ENCODE results near the gene GAP43. TPM values are rescaled to one million over a fixed set of nuclear protein-coding genes. Genes with fewer than 3 reads are reported as not detected.
"Not testable (repeated sequence)": the region's sequence is repeated elsewhere in the genome, so short reads cannot be mapped to it uniquely, and the experiment has no call there.

The GAP43 gene
- total and polyA plus RNA-seq, 7 experiments from 2014 or later: not detected

- H3K4me3 ChIP-seq (ENCODE audit: low read length); H3K9me3 ChIP-seq (ENCODE audit: control insufficient read depth in 2 of 3, low read length in 3 of 3); H3K4me1 Mint-ChIP-seq; H3K36me3 ChIP-seq (ENCODE audit: control insufficient read depth in 2 of 3, insufficient read depth in 3 of 3, low read length in 3 of 3); H3K27ac ChIP-seq (ENCODE audit: low read depth, low read length); H3K27me3 ChIP-seq (ENCODE audit: control insufficient read depth in 2 of 2, insufficient read depth in 2 of 2, low read length in 2 of 2); DNase-seq; H3K27ac Mint-ChIP-seq; H3K4me1 ChIP-seq (ENCODE audit: control insufficient read depth in 2 of 2, insufficient read depth in 2 of 2, low read length in 2 of 2); ATAC-seq; H3K4me3 Mint-ChIP-seq; POLR2A ChIA-PET; intact Hi-C loops (cut with micrococcal nuclease); CTCF ChIA-PET: not testable (repeated sequence)
- peaks cover 0 to 10% (median 0%) of the 10 kb centered on the region in 5 donors for H3K36me3 Mint-ChIP-seq
- peaks cover 0 to 49% (median 33%) of the 10 kb centered on the region in 5 donors for H3K27me3 Mint-ChIP-seq
- peaks cover 4 to 42% (median 18%) of the 10 kb centered on the region in 11 donors for H3K9me3 Mint-ChIP-seq
These were observed 113.0 kb downstream of the GAP43 start for GRCh38 chr3:115736341-115736740.

DNA sequence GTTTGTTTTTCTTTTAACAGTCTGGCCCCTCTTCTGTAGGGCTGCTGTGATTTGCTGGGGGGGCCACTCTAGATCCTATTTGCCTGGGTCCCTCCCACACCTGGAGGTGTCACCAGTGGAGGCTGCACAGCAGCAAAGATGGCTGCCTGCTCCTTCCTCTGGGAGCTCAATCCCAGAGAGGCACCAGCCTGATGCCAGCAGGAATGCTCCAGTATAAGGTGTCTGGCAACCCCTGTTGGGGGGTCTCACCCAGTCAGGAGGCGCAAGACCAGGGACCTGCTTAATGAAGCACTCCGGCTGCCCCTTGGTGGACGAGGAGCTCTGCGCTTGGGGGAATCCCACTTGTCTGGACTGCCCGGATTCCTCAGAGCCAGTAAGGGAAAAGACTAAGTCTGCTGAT lies 118.3 kb downstream of the GAP43 start:
- intact Hi-C loops (cut with micrococcal nuclease): no loop called here
- ATAC-seq (no peak), DNase-seq (no peak)
- H3K36me3 Mint-ChIP-seq: peaks cover 0 to 10% (median 0%) of the 10 kb centered on the region in 5 donors
- Histone ChIP-seq H3K27me3 (ENCODE audit: control insufficient read depth in 2 of 2, insufficient read depth in 2 of 2, low read length in 2 of 2) (no peaks in the 10 kb centered on the region), H3K27ac (ENCODE audit: low read depth, low read length) (no peak overlapping the region), H3K4me1 (ENCODE audit: control insufficient read depth in 2 of 2, insufficient read depth in 2 of 2, low read length in 2 of 2) (no peaks in the 10 kb centered on the region), H3K9me3 (ENCODE audit: control insufficient read depth in 2 of 3, low read length in 3 of 3) (no peaks in the 10 kb centered on the region), H3K4me3 (ENCODE audit: low read length) (no peak overlapping the region), H3K36me3 (ENCODE audit: control insufficient read depth in 2 of 3, insufficient read depth in 3 of 3, low read length in 3 of 3) (no peaks in the 10 kb centered on the region)
- CTCF ChIA-PET: no interaction called here
- no peak overlapping the region for H3K4me3 Mint-ChIP-seq
- H3K4me1 Mint-ChIP-seq: no peaks in the 10 kb centered on the region
- no peak overlapping the region for H3K27ac Mint-ChIP-seq
- H3K9me3 Mint-ChIP-seq: peaks cover 2 to 38% (median 15%) of the 10 kb centered on the region in 11 donors
- peaks cover 0 to 66% (median 51%) of the 10 kb centered on the region in 5 donors for H3K27me3 Mint-ChIP-seq
- POLR2A ChIA-PET: interaction anchor here (0.6 kb wide), 1 partner anchor 48 kb away, joined by 3 read pairs; no protein-coding TSS in a partner anchor

GRCh38 chr3:115744516-115744915 lies 121.2 kb downstream of the GAP43 start:
- H3K27ac Mint-ChIP-seq; H3K9me3 ChIP-seq (ENCODE audit: control insufficient read depth in 2 of 3, low read length in 3 of 3); ATAC-seq; DNase-seq; CTCF ChIA-PET; H3K27me3 ChIP-seq (ENCODE audit: control insufficient read depth in 2 of 2, insufficient read depth in 2 of 2, low read length in 2 of 2); H3K27ac ChIP-seq (ENCODE audit: low read depth, low read length); H3K4me1 Mint-ChIP-seq; H3K4me1 ChIP-seq (ENCODE audit: control insufficient read depth in 2 of 2, insufficient read depth in 2 of 2, low read length in 2 of 2); POLR2A ChIA-PET; H3K4me3 Mint-ChIP-seq; H3K4me3 ChIP-seq (ENCODE audit: low read length); H3K36me3 ChIP-seq (ENCODE audit: control insufficient read depth in 2 of 3, insufficient read depth in 3 of 3, low read length in 3 of 3); intact Hi-C loops (cut with micrococcal nuclease); H3K36me3 Mint-ChIP-seq: not testable (repeated sequence)
- peaks cover 0 to 21% (median 12%) of the 10 kb centered on the region in 11 donors for H3K9me3 Mint-ChIP-seq
- H3K27me3 Mint-ChIP-seq: peaks cover 0 to 62% (median 52%) of the 10 kb centered on the region in 5 donors

- CTCF ChIA-PET; H3K4me1 ChIP-seq (ENCODE audit: control insufficient read depth in 2 of 2, insufficient read depth in 2 of 2, low read length in 2 of 2); H3K36me3 Mint-ChIP-seq; H3K27ac ChIP-seq (ENCODE audit: low read depth, low read length); H3K4me3 ChIP-seq (ENCODE audit: low read length); intact Hi-C loops (cut with micrococcal nuclease); DNase-seq; H3K4me1 Mint-ChIP-seq; H3K36me3 ChIP-seq (ENCODE audit: control insufficient read depth in 2 of 3, insufficient read depth in 3 of 3, low read length in 3 of 3); H3K27ac Mint-ChIP-seq; H3K9me3 Mint-ChIP-seq; H3K27me3 ChIP-seq (ENCODE audit: control insufficient read depth in 2 of 2, insufficient read depth in 2 of 2, low read length in 2 of 2); H3K4me3 Mint-ChIP-seq; POLR2A ChIA-PET; ATAC-seq; H3K9me3 ChIP-seq (ENCODE audit: control insufficient read depth in 2 of 3, low read length in 3 of 3): not testable (repeated sequence)
- peaks cover 0 to 20% (median 9%) of the 10 kb centered on the region in 5 donors for H3K27me3 Mint-ChIP-seq
These were observed 129.7 kb downstream of the GAP43 start for GRCh38 chr3:115752978-115753377.

DNA sequence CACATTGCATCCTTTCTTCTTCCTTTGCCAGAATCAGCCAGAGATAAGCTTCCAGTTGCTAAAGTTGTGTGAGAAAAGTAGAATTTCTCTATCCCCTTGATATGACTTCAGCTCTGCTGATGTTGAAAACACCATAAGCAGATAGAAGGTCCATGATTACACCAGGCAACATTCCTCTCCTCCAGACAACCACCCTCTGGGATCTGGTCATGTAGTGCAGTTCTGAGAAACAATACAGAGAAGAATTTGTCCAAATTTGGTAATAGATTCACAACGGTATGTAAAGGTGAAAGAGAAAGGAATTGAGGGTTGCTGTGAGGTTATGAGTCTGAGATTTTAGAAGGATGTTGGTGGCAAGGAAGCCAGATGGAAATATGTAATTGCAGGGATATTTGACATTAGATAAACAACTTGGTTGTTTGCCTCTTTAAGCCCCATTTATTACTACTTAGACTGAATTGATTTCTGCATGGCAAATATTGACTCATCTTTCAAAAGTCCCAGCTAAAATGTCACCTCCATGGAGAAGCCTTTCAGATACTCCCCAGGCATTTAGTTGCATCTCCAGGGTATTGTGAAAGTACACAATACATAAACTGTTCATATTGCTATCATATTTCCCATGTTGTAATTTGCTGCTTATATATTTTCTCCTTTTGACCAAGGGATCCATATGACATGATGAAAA lies 134.9 kb downstream of the GAP43 start:
- ChIA-PET CTCF (no interaction called here), POLR2A (no interaction called here)
- H3K4me3 Mint-ChIP-seq: no peak overlapping the region
- no peak overlapping the region for H3K4me3 ChIP-seq (ENCODE audit: low read length)
- H3K9me3 ChIP-seq (ENCODE audit: control insufficient read depth in 2 of 3, low read length in 3 of 3): no peaks in the 10 kb centered on the region
- no peak for DNase-seq
- no peaks in the 10 kb centered on the region for H3K36me3 Mint-ChIP-seq
- H3K27me3 ChIP-seq (ENCODE audit: control insufficient read depth in 2 of 2, insufficient read depth in 2 of 2, low read length in 2 of 2): no peaks in the 10 kb centered on the region
- H3K27me3 Mint-ChIP-seq: peaks cover 0 to 19% (median 7%) of the 10 kb centered on the region in 5 donors
- H3K4me1 Mint-ChIP-seq: no peaks in the 10 kb centered on the region
- no peaks in the 10 kb centered on the region for H3K36me3 ChIP-seq (ENCODE audit: control insufficient read depth in 2 of 3, insufficient read depth in 3 of 3, low read length in 3 of 3)
- H3K27ac Mint-ChIP-seq: no peak overlapping the region
- intact Hi-C loops (cut with micrococcal nuclease): no loop called here
- no peaks in the 10 kb centered on the region for H3K4me1 ChIP-seq (ENCODE audit: control insufficient read depth in 2 of 2, insufficient read depth in 2 of 2, low read length in 2 of 2)
- H3K27ac ChIP-seq (ENCODE audit: low read depth, low read length): no peak overlapping the region
- peaks cover 0 to 4% (median 0%) of the 10 kb centered on the region in 11 donors for H3K9me3 Mint-ChIP-seq
- no peak for ATAC-seq

- intact Hi-C loops (cut with micrococcal nuclease): no loop called here
- DNase-seq (no peak), ATAC-seq (no peak)
- ChIA-PET CTCF (no interaction called here), POLR2A (no interaction called here)
- no peak overlapping the region for H3K4me3 ChIP-seq (ENCODE audit: low read length)
- H3K27me3 Mint-ChIP-seq: peaks cover 0 to 19% (median 7%) of the 10 kb centered on the region in 5 donors
- no peaks in the 10 kb centered on the region for H3K27me3 ChIP-seq (ENCODE audit: control insufficient read depth in 2 of 2, insufficient read depth in 2 of 2, low read length in 2 of 2)
- no peaks in the 10 kb centered on the region for H3K4me1 ChIP-seq (ENCODE audit: control insufficient read depth in 2 of 2, insufficient read depth in 2 of 2, low read length in 2 of 2)
- no peaks in the 10 kb centered on the region for H3K36me3 ChIP-seq (ENCODE audit: control insufficient read depth in 2 of 3, insufficient read depth in 3 of 3, low read length in 3 of 3)
- H3K9me3 Mint-ChIP-seq: peaks cover 0 to 1% (median 0%) of the 10 kb centered on the region in 11 donors
- H3K4me3 Mint-ChIP-seq: no peak overlapping the region
- no peak overlapping the region for H3K27ac ChIP-seq (ENCODE audit: low read depth, low read length)
- H3K9me3 ChIP-seq (ENCODE audit: control insufficient read depth in 2 of 3, low read length in 3 of 3): no peaks in the 10 kb centered on the region
- H3K36me3 Mint-ChIP-seq: no peaks in the 10 kb centered on the region
- no peak overlapping the region for H3K27ac Mint-ChIP-seq
- H3K4me1 Mint-ChIP-seq: no peaks in the 10 kb centered on the region
These were observed 137.4 kb downstream of the GAP43 start for GRCh38 chr3:115760716-115761115.

- Histone ChIP-seq H3K27ac (ENCODE audit: low read depth, low read length) (no peak overlapping the region), H3K27me3 (ENCODE audit: control insufficient read depth in 2 of 2, insufficient read depth in 2 of 2, low read length in 2 of 2) (no peaks in the 10 kb centered on the region), H3K9me3 (ENCODE audit: control insufficient read depth in 2 of 3, low read length in 3 of 3) (no peaks in the 10 kb centered on the region), H3K4me3 (ENCODE audit: low read length) (no peak overlapping the region), H3K4me1 (ENCODE audit: control insufficient read depth in 2 of 2, insufficient read depth in 2 of 2, low read length in 2 of 2) (no peaks in the 10 kb centered on the region), H3K36me3 (ENCODE audit: control insufficient read depth in 2 of 3, insufficient read depth in 3 of 3, low read length in 3 of 3) (no peaks in the 10 kb centered on the region)
- no peak overlapping the region for H3K4me3 Mint-ChIP-seq
- intact Hi-C loops (cut with micrococcal nuclease): no loop called here
- H3K36me3 Mint-ChIP-seq: no peaks in the 10 kb centered on the region
- peaks cover 0 to 1% (median 0%) of the 10 kb centered on the region in 11 donors for H3K9me3 Mint-ChIP-seq
- peaks cover 0 to 18% (median 7%) of the 10 kb centered on the region in 5 donors for H3K27me3 Mint-ChIP-seq
- no peaks in the 10 kb centered on the region for H3K4me1 Mint-ChIP-seq
- ChIA-PET POLR2A (no interaction called here), CTCF (no interaction called here)
- H3K27ac Mint-ChIP-seq: no peak overlapping the region
- ATAC-seq (no peak), DNase-seq (no peak)
These were observed 138.6 kb downstream of the GAP43 start for GRCh38 chr3:115761927-115762305.

Data from naive thymus-derived CD4-positive, alpha-beta T cell (primary cell).